GM19395 (cell line): Measurements from ENCODE around the gene HS6ST3.

Source experiments
- ATAC-seq: cut with Tn5 transposase; IDR thresholded peaks from one replicate; pipeline ENCODE4 v1.9.1; 2021; ENCODE audit warnings: mild to moderate bottlenecking, moderate library complexity; ENCODE audit not compliant: unreplicated experiment

Gene HS6ST3

GRCh38 chr13:96636001-96636709 is 546.2 kb downstream of the HS6ST3 start:
- no peak for ATAC-seq

GRCh38 chr13:96637039-96637438 is 547.1 kb downstream of the HS6ST3 start:
- no peak for ATAC-seq

GRCh38 chr13:96646101-96646500 is 556.2 kb downstream of the HS6ST3 start:
- ATAC-seq = no peak

GRCh38 chr13:96646515-96647211 is 556.8 kb downstream of the HS6ST3 start:
- no peak for ATAC-seq

GRCh38 chr13:96650301-96650886 is 560.5 kb downstream of the HS6ST3 start:
- ATAC-seq = peak; percentile 91

- no peak for ATAC-seq
These were observed 561.7 kb downstream of the HS6ST3 start for GRCh38 chr13:96651598-96651997.

GRCh38 chr13:96652506-96652905 is 562.6 kb downstream of the HS6ST3 start:
- ATAC-seq = no peak

- no peak for ATAC-seq
These were observed 571.7 kb downstream of the HS6ST3 start for GRCh38 chr13:96661612-96662011.

GRCh38 chr13:96662036-96662435 is 572.1 kb downstream of the HS6ST3 start:
- ATAC-seq = no peak

GRCh38 chr13:96667294-96668018 is 577.5 kb downstream of the HS6ST3 start:
- ATAC-seq = no peak

- no peak for ATAC-seq
These were observed 581.2 kb downstream of the HS6ST3 start for GRCh38 chr13:96671073-96671472.

- no peak for ATAC-seq
These were observed 582.1 kb downstream of the HS6ST3 start for GRCh38 chr13:96672016-96672415.

- ATAC-seq = no peak
These were observed 583.9 kb downstream of the HS6ST3 start for GRCh38 chr13:96673825-96674224.

- no peak for ATAC-seq
These were observed 587.1 kb downstream of the HS6ST3 start for GRCh38 chr13:96677029-96677428.

GRCh38 chr13:96678801-96679200 is 588.9 kb downstream of the HS6ST3 start:
- no peak for ATAC-seq

- ATAC-seq = no peak
These were observed 591.0 kb downstream of the HS6ST3 start for GRCh38 chr13:96680898-96681297.

- ATAC-seq = no peak
These were observed 591.9 kb downstream of the HS6ST3 start for GRCh38 chr13:96681766-96682165.

GRCh38 chr13:96684469-96684868 is 594.6 kb downstream of the HS6ST3 start:
- no peak for ATAC-seq

GRCh38 chr13:96684907-96685306 is 595.0 kb downstream of the HS6ST3 start:
- no peak for ATAC-seq

GRCh38 chr13:96686286-96686685 is 596.4 kb downstream of the HS6ST3 start:
- ATAC-seq = no peak

GRCh38 chr13:96687191-96687590 is 597.3 kb downstream of the HS6ST3 start:
- ATAC-seq = no peak
